Articular chondrocyte of knee joint (primary cell): ENCODE measurements around the gene SKAP1. TPM values are rescaled to one million over a fixed set of nuclear protein-coding genes. Genes with fewer than 3 reads are reported as not detected.

Source experiments
- small RNA-seq: library from RNA; depleted of rRNA; stranded (forward); fragments of <200 nt; gene quantifications from one replicate; pipeline ENCODE3, GENCODE V24; 2012
- total RNA-seq: library from RNA; depleted of rRNA; stranded (reverse); fragments of >200 nt; gene quantifications from 2 replicates; pipeline ENCODE4 v1.2.3, GENCODE V29; 2012

The SKAP1 gene
- total RNA-seq, result not detected in 2 replicates

GRCh38 chr17:48429638-48430586, at the start of gene SKAP1:
TSS of gene SKAP1 (minus strand) at chr17:48430214.

GRCh38 chr17:48107137-48108055, 322.6 kb downstream of the SKAP1 start, which contains the start of gene SNX11:
TSS of gene SNX11 (plus strand) at chr17:48107766. CDS start at chr17:48112044, 4,278 bp downstream.

DNA sequence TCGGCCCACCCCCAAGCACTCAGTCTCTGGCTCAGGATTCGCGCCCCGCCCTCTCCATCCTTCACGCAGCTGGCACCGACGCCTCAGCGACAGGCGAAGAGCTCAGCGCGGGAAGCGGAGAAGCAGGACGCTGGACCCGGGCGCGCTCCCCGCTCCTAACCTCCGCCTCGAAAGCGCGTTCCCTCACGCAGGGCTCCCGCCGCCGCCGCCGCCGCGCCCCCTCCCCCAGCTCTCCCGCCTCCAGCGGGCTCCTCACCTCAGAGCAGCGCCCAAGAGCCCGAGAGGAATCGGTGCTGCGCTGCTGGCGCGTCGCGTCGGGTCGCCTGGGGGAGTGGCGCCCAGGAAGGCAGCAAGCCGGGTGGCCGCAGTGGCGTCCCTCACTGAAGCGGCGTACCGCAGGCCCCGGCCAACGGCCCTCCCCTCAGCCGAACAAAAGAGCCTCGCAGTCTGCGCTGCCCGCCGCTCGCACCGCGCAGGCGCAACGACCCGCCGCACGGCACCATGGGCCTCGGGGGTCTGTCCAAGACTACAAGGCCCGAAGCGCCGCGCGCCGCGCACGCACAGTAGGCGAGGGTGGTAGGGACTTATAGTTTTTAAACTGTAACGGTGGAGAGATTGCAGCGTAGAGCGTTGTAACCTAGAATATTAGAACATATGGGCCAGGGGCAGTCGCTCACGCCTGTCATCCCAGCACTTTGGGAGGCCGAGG, 328.8 kb downstream of the SKAP1 start, which contains the start of gene CBX1:
CBX1 (minus strand) TSS at position 467 of the 709 bp plus-strand sequence. CDS start 24,474 bp downstream, outside the sequence.

Small RNA genes within 50 kb of the gene (small RNA-seq; reads per million reads assigned to genes)
- not detected for gene MIR1203
- gene RF00012, result not detected
- not detected for gene RF00019
- gene RNU6-1152P, result not detected
- gene RNU6-1201P, result not detected

Other genes with a start within 250 kb of the SKAP1 start
- not detected in 2 replicates for gene HOXB1, start 100.8 kb upstream of the SKAP1 start, total RNA-seq
- gene HOXB2, start 114.9 kb upstream of the SKAP1 start, total RNA-seq, result 0.26 and 0.97 TPM in 2 replicates
- gene HOXB4, start 148.1 kb upstream of the SKAP1 start, total RNA-seq, result under 0.01 TPM in 1 of 2 replicates, not detected in the other
- gene HOXB3, start 160.0 kb upstream of the SKAP1 start, total RNA-seq, result under 0.01 TPM in 1 of 2 replicates, not detected in the other
- not detected in 2 replicates for gene HOXB5, start 163.6 kb upstream of the SKAP1 start, total RNA-seq
- not detected in 2 replicates for gene HOXB6, start 174.8 kb upstream of the SKAP1 start, total RNA-seq
- 0.13 TPM in 1 of 2 replicates, not detected in the other for gene HOXB7, start 180.8 kb upstream of the SKAP1 start, total RNA-seq
- not detected in 2 replicates for gene HOXB8, start 185.1 kb upstream of the SKAP1 start, total RNA-seq
- not detected in 2 replicates for gene HOXB9, start 196.1 kb upstream of the SKAP1 start, total RNA-seq